G401 (cell line): ENCODE measurements around the gene HMCES. TPM values are rescaled to one million over a fixed set of nuclear protein-coding genes. Genes with fewer than 3 reads are reported as not detected.
A peak's percentile ranks its signal among the peaks of the same experiment; 100 is the strongest.
"Not testable (repeated sequence)": the region's sequence is repeated elsewhere in the genome, so short reads cannot be mapped to it uniquely, and the experiment has no call there.

ENCODE experiments used
- DNase-seq: peaks from one replicate; pipeline ENCODE4 v3.0.0-alpha.2; 2015; ENCODE audit warnings: low spot score
- in situ Hi-C: cut with HindIII; loops from 2 replicates; pipeline ENCODE4 v1.10.0; 2016; ENCODE audit warnings: low sequenced_read_pairs, mixed read lengths
- total RNA-seq: library from RNA; depleted of rRNA; stranded (reverse); fragments of >200 nt; shearing (Covaris generic); gene quantifications from 2 replicates; pipeline ENCODE4 v1.2.3, GENCODE V29; 2014; rRNA removed

Gene HMCES
- total RNA-seq: 33.0 and 40.6 TPM in 2 replicates

GRCh38 chr3:129278439-129278965 is at the start of gene HMCES:
Gene HMCES (plus strand): TSS chr3:129278870. CDS start chr3:129279733, 863 bp downstream.
- in situ Hi-C loops: no loop called here
- peak; percentile 91 for DNase-seq

GRCh38 chr3:129228891-129229585 is 49.6 kb upstream of the HMCES start:
- in situ Hi-C loops: no loop called here
- DNase-seq: no peak

- DNase-seq: no peak
- in situ Hi-C loops: no loop called here
Observed at GRCh38 chr3:129230311-129231019, 48.2 kb upstream of the HMCES start.

GRCh38 chr3:129231331-129232119 is 47.1 kb upstream of the HMCES start:
- in situ Hi-C loops: no loop called here
- DNase-seq: no peak

GRCh38 chr3:129233538-129233937 is 45.1 kb upstream of the HMCES start:
- in situ Hi-C loops: no loop called here
- DNase-seq: no peak

GRCh38 chr3:129234441-129234840 is 44.2 kb upstream of the HMCES start:
- DNase-seq: no peak
- in situ Hi-C loops: no loop called here

GRCh38 chr3:129235344-129235917 is 43.2 kb upstream of the HMCES start:
- in situ Hi-C loops: no loop called here
- no peak for DNase-seq

GRCh38 chr3:129238945-129239705 is 39.5 kb upstream of the HMCES start:
- no peak for DNase-seq
- in situ Hi-C loops: no loop called here

- no peak for DNase-seq
- in situ Hi-C loops: no loop called here
Observed at GRCh38 chr3:129239991-129240390, 38.7 kb upstream of the HMCES start.

GRCh38 chr3:129240436-129240835 is 38.2 kb upstream of the HMCES start:
- in situ Hi-C loops: no loop called here
- no peak for DNase-seq

- in situ Hi-C loops: no loop called here
- no peak for DNase-seq
Observed at GRCh38 chr3:129245141-129245540, 33.5 kb upstream of the HMCES start.

- in situ Hi-C loops: not testable (repeated sequence)
Observed at GRCh38 chr3:129245641-129246306, 32.9 kb upstream of the HMCES start.

GRCh38 chr3:129246636-129247035 is 32.0 kb upstream of the HMCES start:
- no peak for DNase-seq
- in situ Hi-C loops: no loop called here

More at GRCh38 chr3:129245641-129246306, 32.9 kb upstream of the HMCES start:
- DNase-seq: peak; percentile 83

- peak; percentile 49 for DNase-seq
- in situ Hi-C loops: no loop called here
Observed at GRCh38 chr3:129248286-129248979, 30.2 kb upstream of the HMCES start.

- in situ Hi-C loops: no loop called here
- DNase-seq: peak; percentile 87
Observed at GRCh38 chr3:129249284-129250065, 29.2 kb upstream of the HMCES start, which contains the start of gene COPG1. Gene COPG1 (plus strand): TSS chr3:129249606. CDS start chr3:129249710, 104 bp downstream.

- in situ Hi-C loops: no loop called here
- DNase-seq: no peak
Observed at GRCh38 chr3:129252748-129253147, 25.9 kb upstream of the HMCES start.
